Gastroesophageal sphincter (tissue), 4 donors: Measurements from ENCODE around the gene SUPT7L. TPM values are rescaled to one million over a fixed set of nuclear protein-coding genes. Genes with fewer than 3 reads are reported as not detected.

ENCODE experiments used
- ATAC-seq: fragments of 150-250 bp; one replicate; pipeline ENCODE4 v1.9.1; 2016; ENCODE audit warnings: mild to moderate bottlenecking, moderate library complexity
- H3K27ac ChIP-seq, 4 donors: fragments of 200-600 bp; sonication (generic) in 3 of 4; 1 replicate in 3 of 4; 2 replicates in 1 of 4; pipeline ENCODE4 v1.5.1; 2016 to 2019
- H3K27me3 ChIP-seq: fragments of 200-600 bp; sonication (generic); one replicate; pipeline ENCODE4 v1.5.1; 2019
- H3K36me3 ChIP-seq, 2 donors: fragments of 200-600 bp; sonication (generic); one replicate each; pipeline ENCODE4 v1.5.1; 2019; ENCODE audit warnings: control low read depth in 1 of 2
- H3K4me1 ChIP-seq, 3 donors: fragments of 200-600 bp; sonication (generic); 1 replicate in 2 of 3; 2 replicates in 1 of 3; pipeline ENCODE4 v1.5.1; 2016 to 2019; ENCODE audit warnings: control low read depth in 2 of 3
- H3K4me3 ChIP-seq, 2 donors: fragments of 200-600 bp; sonication (generic); one replicate each; pipeline ENCODE4 v1.5.1; 2019; ENCODE audit warnings: mild to moderate bottlenecking in 1 of 2, moderate library complexity in 1 of 2
- H3K9me3 ChIP-seq, 3 donors: fragments of 200-600 bp; sonication (generic); one replicate each; pipeline ENCODE4 v1.5.1; 2017 to 2019; ENCODE audit warnings: control low read depth in 2 of 3
- CTCF ChIP-seq, 4 experiments: fragments of 200-600 bp in 2 of 4; fragments of 450-650 bp in 2 of 4; sonication (generic) in 1 of 4; IDR thresholded peaks; one replicate each; pipeline ENCODE4 v1.5.1; 2017 to 2019; ENCODE audit warnings: antibody characterized with exemption in 4 of 4, mild to moderate bottlenecking in 2 of 4, moderate library complexity in 2 of 4
- EP300 ChIP-seq: sonication (generic); formaldehyde crosslinking; IDR thresholded peaks from one replicate; pipeline ENCODE4 v1.6.1; 2017; ENCODE audit warnings: antibody characterized with exemption, mild to moderate bottlenecking
- POLR2A ChIP-seq, 2 donors: fragments of 450-650 bp; IDR thresholded peaks; one replicate each; pipeline ENCODE4 v1.6.1; 2017; ENCODE audit warnings: antibody characterized with exemption in 2 of 2, mild to moderate bottlenecking in 2 of 2, moderate library complexity in 1 of 2
- POLR2AphosphoS5 ChIP-seq: sonication (generic); formaldehyde crosslinking; IDR thresholded peaks from one replicate; pipeline ENCODE4 v1.6.1; 2017; ENCODE audit warnings: antibody characterized with exemption
- WGBS, 2 donors: methylation state at CpG; one replicate each; pipeline ENCODE4 v1.1.5; 2018; ENCODE audit warnings: low coverage in 1 of 2; 5-methylcytosine and 5-hydroxymethylcytosine counted together
- total RNA-seq, 4 donors: library from RNA; depleted of rRNA; stranded (reverse); fragments of >200 nt; gene quantifications; one replicate each; pipeline ENCODE4 v1.1.0, GENCODE V29; 2016

SUPT7L gene
- total RNA-seq, 4 donors from 2014 or later, result 15.1 to 31.9 (median 25.6) TPM

DNA sequence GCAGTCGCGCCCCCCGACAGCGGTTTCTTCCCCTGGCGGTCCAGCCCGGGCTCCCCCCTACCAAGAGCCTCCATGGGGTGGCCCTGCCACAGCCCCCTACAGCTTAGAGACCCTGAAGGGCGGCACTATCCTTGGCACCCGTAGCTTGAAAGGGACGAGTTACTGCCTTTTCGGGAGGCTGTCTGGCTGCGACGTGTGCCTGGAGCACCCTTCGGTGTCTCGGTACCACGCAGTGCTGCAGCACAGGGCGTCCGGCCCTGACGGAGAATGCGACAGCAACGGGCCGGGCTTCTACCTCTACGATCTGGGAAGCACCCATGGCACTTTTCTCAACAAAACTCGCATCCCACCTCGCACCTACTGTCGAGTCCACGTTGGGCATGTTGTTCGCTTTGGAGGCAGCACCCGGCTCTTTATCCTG, 750 bp upstream of the SUPT7L start:
- H3K36me3 ChIP-seq, result peaks cover under 1 to 56% of the 10 kb centered on the region in 2 donors
- WGBS, 2 donors, result 4% methylated on average over 5 of the region's 28 CpGs; no CpG with 5 or more reads in 1 of the 2 donors

DNA sequence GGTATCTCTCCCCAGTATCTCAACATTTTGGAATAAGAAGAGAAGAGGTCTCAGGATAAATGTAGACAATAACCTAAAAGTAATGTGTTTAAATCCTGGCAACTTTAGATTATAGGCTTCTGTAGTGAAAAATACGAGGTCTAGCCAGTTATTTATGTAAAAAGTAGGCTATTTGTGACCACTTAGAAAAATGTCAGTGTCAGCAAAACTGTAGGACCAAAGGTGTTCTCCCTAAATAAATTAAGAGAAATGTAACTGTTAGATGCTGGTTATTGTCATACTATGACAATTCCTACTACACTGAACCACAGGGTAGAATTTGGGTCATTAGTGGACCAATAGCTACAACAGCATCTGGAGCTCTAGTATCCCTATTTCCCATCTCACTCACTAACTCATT, 2.0 kb downstream of the SUPT7L start:
- no peaks in the 10 kb centered on the region for H3K9me3 ChIP-seq
- H3K4me3 ChIP-seq, result no peak overlapping the region
- H3K27me3 ChIP-seq, result no peaks in the 10 kb centered on the region
- peaks cover 0 to 54% of the 10 kb centered on the region in 2 donors for H3K36me3 ChIP-seq
- no peak overlapping the region for H3K27ac ChIP-seq
- ATAC-seq, result no peak
- WGBS, 2 donors, result 83 to 91% methylated on average over 1 of the region's 1 CpG
- H3K4me1 ChIP-seq, result peaks cover 4 to 43% (median 11%) of the 10 kb centered on the region in 3 donors
- TF ChIP-seq CTCF (IDR thresholded peaks at IDR 0.05), result no peak

More for the DNA sequence above, 750 bp upstream of the SUPT7L start:
- peak; percentile 5 for ATAC-seq
- no peaks in the 10 kb centered on the region for H3K9me3 ChIP-seq
- H3K4me1 ChIP-seq, result peaks cover 4 to 46% (median 11%) of the 10 kb centered on the region in 3 donors
- TF ChIP-seq CTCF (IDR thresholded peaks at IDR 0.05) (no peak), POLR2AphosphoS5 (no peak), POLR2A (IDR thresholded peaks at IDR 0.05) (no peak), EP300 (no peak)
- H3K27me3 ChIP-seq, result no peaks in the 10 kb centered on the region
- H3K27ac ChIP-seq, result peak overlapping the region; percentile 71 to 94 (median 87)
- peak overlapping the region; percentile 88 to 91 for H3K4me3 ChIP-seq

DNA sequence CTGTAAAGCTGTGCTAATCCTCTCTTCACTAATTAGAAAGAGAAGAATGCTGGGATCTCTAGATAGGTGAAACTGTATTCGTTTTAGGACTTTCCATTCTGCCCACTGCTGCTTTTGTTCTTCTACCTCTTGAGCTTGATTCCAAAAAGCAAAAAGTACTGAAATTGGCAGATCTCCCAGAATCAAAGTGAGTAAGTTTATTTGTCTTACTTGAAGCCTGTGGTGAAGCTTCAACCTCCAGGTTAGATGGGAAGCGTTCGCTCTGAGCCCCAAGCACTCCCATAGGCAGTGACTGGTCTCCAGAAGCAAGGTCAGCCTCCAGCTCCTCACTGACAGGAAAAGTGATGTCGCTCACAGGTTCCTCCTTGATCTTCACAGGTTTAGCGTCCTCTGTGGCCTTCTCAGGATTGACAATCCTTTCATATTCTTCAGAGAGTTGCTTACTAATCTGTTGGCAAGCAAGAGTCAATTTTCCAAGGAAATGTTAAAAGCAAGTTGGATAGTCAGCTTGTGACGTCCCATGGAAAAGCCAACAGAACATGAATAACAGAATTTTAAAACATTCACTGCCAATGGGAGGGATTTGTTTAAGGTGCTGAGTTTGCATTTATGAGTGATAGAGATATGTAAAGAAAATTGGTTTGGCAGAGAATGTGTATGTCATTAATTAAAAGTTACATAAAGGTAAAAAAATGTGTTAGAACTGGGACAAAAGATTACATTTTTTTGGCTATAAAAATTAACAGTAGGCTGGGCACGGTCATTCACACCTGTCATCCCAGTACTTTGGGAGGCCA, 8.1 kb downstream of the SUPT7L start:
- Histone ChIP-seq H3K9me3 (no peaks in the 10 kb centered on the region), H3K27me3 (no peaks in the 10 kb centered on the region), H3K27ac (no peak overlapping the region), H3K4me3 (no peak overlapping the region), H3K36me3 (peaks cover 12 to 97% of the 10 kb centered on the region in 2 donors), H3K4me1 (peaks cover 0 to 12% (median 0%) of the 10 kb centered on the region in 3 donors)
- WGBS, 2 donors, result 58 to 60% methylated on average over 3 to 4 of the region's 7 CpGs
- no peak for TF ChIP-seq POLR2AphosphoS5
- TF ChIP-seq CTCF (IDR thresholded peaks at IDR 0.05), result no peak
- no peak for TF ChIP-seq POLR2A (IDR thresholded peaks at IDR 0.05)
- TF ChIP-seq EP300, result no peak
- no peak for ATAC-seq

DNA sequence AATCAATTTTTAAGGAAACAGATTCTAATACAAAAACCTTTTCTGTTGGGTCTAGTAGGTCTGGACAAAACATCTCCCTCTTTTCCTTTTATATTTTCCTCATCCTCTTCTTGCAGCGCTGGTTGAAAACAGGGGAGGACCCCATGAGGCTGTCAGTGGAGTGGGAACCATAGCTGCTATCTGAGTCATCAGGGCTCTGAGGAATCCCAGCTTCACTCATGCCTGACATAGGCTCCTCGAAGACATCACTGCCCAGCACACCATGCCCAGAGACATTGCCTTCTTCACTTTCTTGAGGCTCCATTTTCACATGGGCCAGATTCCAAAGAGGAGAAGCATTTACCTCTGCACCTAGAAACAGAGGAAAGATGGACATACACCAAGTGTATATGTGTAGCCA, 10.0 kb downstream of the SUPT7L start:
- TF ChIP-seq POLR2A (IDR thresholded peaks at IDR 0.05) (no peak), CTCF (IDR thresholded peaks at IDR 0.05) (no peak), EP300 (no peak), POLR2AphosphoS5 (no peak)
- Histone ChIP-seq H3K4me1 (peaks cover 0 to 6% (median 0%) of the 10 kb centered on the region in 3 donors), H3K9me3 (no peaks in the 10 kb centered on the region), H3K27me3 (no peaks in the 10 kb centered on the region), H3K4me3 (no peak overlapping the region), H3K27ac (no peak overlapping the region), H3K36me3 (peaks cover 12 to 98% of the 10 kb centered on the region in 2 donors)
- no peak for ATAC-seq
- WGBS, 2 donors, result 77% methylated on average over 2 of the region's 2 CpGs; no CpG with 5 or more reads in 1 of the 2 donors

- H3K27ac ChIP-seq, result no peak overlapping the region
- peaks cover 12 to 100% of the 10 kb centered on the region in 2 donors for H3K36me3 ChIP-seq
- H3K9me3 ChIP-seq, result no peaks in the 10 kb centered on the region
- TF ChIP-seq POLR2AphosphoS5, result no peak
- no peak for TF ChIP-seq CTCF (IDR thresholded peaks at IDR 0.05)
- no peak for TF ChIP-seq POLR2A (IDR thresholded peaks at IDR 0.05)
- TF ChIP-seq EP300, result no peak
- H3K4me1 ChIP-seq, result peaks cover 0 to 6% (median 0%) of the 10 kb centered on the region in 3 donors
- WGBS, 2 donors, result 92 to 100% methylated on average over 1 of the region's 1 CpG
- no peak overlapping the region for H3K4me3 ChIP-seq
- no peak for ATAC-seq
- no peaks in the 10 kb centered on the region for H3K27me3 ChIP-seq
These were observed 10.6 kb downstream of the SUPT7L start for GRCh38 chr2:27652790-27653189.
